Measurements from ENCODE around the gene MYO15A. TPM values are rescaled to one million over a fixed set of nuclear protein-coding genes. Genes with fewer than 3 reads are reported as not detected.

Gene MYO15A
- total RNA-seq, 2 experiments from 2014 or later = 0.30 to 0.60 TPM

DNA sequence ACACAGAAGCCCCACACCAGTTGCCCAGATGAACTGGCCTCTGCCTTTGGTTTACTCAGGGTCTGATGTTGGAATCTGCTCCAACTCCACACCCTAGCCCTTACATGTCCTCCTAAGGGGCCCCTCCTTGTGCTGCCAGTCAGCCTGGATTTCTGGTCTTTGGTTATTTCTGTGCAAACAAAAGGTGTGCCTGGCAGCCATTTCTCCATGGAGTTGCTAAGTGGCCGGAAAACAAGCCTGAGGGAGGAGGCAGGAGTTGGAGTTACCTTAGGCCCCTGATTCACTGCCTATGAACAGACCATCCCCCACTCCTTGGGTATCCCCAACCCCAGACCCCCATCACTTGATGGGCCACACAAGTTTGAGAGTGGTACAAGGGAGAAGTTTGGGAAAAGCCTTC is 70.6 kb downstream of the MYO15A start:
- DNase-seq = no peak
- Mint-ChIP-seq H3K4me3 (no peak overlapping the region), H3K27ac (no peak overlapping the region), H3K9me3 (no peaks in the 10 kb centered on the region), H3K27me3 (no peaks in the 10 kb centered on the region), H3K36me3 (ENCODE audit: low read depth) (peaks cover 3% of the 10 kb centered on the region), H3K4me1 (peaks cover 17% of the 10 kb centered on the region)
- ChIA-PET CTCF (no interaction called here), POLR2A (interaction anchor here (0.8 kb wide), 1 partner anchor 28 kb away, joined by 3 read pairs; no protein-coding TSS in a partner anchor)

DNA sequence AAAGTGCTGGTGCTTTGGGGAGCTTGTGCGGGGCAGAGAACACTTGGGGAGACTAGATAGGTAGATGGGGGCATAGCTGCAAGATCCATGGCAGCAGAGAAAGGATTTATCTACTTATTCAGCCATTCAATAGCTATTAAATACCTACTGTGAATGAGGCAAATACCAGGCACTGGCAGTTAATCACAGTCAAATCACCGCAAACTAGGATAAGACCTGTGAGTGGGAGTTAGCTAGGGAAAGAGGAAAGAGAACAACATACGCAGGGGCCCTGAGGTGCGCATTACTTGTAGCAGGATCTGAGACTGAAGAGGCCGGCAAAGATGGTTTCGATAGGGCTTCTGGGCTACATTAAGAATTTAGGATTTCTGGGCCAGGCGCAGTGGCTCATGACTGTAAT is 71.2 kb downstream of the MYO15A start:
- CTCF ChIA-PET = no interaction called here
- POLR2A ChIA-PET = interaction anchor here (0.8 to 1.0 kb wide), 2 partner anchors 27 to 28 kb away, joined by 3 read pairs; no protein-coding TSS in a partner anchor

GRCh38 chr17:18181358-18181757 is 72.8 kb downstream of the MYO15A start:
- Mint-ChIP-seq H3K4me1 (peaks cover 29% of the 10 kb centered on the region), H3K4me3 (peak overlapping the region; percentile 94), H3K9me3 (no peaks in the 10 kb centered on the region), H3K27ac (peak overlapping the region; percentile 100), H3K36me3 (ENCODE audit: low read depth) (peaks cover 24% of the 10 kb centered on the region), H3K27me3 (no peaks in the 10 kb centered on the region)
- POLR2A ChIA-PET = interaction anchor here (1.7 to 2.0 kb wide), 2 partner anchors 24 to 70 kb away, joined by 3 to 11 read pairs; no protein-coding TSS in a partner anchor
- peak; percentile 30 for DNase-seq
- CTCF ChIA-PET = no interaction called here

More for the DNA sequence above, 71.2 kb downstream of the MYO15A start:
- no peaks in the 10 kb centered on the region for H3K9me3 Mint-ChIP-seq
- H3K36me3 Mint-ChIP-seq (ENCODE audit: low read depth) = peaks cover 9% of the 10 kb centered on the region
- H3K4me3 Mint-ChIP-seq = no peak overlapping the region
- no peaks in the 10 kb centered on the region for H3K27me3 Mint-ChIP-seq
- H3K4me1 Mint-ChIP-seq = peaks cover 18% of the 10 kb centered on the region
- no peak overlapping the region for H3K27ac Mint-ChIP-seq
- DNase-seq = no peak

DNA sequence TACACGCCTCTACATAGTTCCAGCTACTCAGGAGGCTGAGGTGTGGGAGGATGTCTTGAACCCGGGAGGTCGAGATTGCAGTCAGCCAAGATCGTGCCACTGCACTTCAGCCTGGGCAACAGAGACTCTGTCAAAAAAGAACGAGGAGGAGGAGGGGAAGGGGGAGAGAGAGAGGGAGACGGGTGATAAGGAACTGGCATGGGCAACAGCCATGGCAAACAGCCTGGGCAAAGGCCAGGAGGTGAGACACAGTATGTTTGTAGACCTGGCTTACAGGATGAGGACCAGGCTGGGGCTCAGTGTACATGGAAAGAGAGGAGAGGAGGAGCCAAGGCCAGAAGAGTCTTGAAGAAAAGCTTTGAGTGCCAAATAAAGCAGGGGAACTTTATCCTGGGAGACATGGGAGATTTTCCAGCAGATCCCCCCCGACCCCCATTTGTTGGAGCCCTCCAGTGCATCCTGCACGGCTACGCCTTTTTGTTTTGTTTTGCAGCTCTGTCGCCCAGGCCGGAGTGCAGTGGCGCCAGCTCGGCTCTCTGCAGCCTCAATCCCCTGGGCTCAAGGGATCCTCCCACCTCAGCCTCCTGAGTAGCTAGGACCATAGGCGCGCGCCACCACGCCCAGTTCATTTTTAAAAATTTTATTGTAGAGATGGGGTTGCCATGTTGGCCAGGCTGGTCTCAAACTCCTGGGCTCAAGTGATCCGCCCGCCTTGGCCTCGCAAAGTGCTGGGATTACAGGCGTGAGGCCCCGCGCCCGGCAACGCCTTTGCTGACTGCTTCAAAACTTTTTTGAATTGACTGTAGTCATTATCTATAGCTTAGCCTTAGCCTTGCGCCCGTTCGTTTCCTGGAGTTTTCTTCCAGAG is 73.8 kb downstream of the MYO15A start:
- peaks cover 39% of the 10 kb centered on the region for H3K4me1 Mint-ChIP-seq
- H3K27ac Mint-ChIP-seq = peak overlapping the region; percentile 100
- peak overlapping the region; percentile 94 for H3K4me3 Mint-ChIP-seq
- H3K9me3 Mint-ChIP-seq = no peaks in the 10 kb centered on the region
- CTCF ChIA-PET = interaction anchor here (0.7 to 2.0 kb wide), 13 partner anchors 11 to 843 kb away, joined by 3 to 6 read pairs (median 4); partner anchors contain the start of gene MIEF2
- POLR2A ChIA-PET = interaction anchor here (0.8 to 2.0 kb wide), 13 partner anchors 11 to 346 kb away, joined by 3 to 13 read pairs (median 5); partner anchors contain the start of genes DRC3, MIEF2, SREBF1 and TOM1L2
- H3K36me3 Mint-ChIP-seq (ENCODE audit: low read depth) = peaks cover 33% of the 10 kb centered on the region
- DNase-seq = no peak
- no peaks in the 10 kb centered on the region for H3K27me3 Mint-ChIP-seq

GRCh38 chr17:18182978-18183333 is 74.4 kb downstream of the MYO15A start:
- H3K4me1 Mint-ChIP-seq = peaks cover 45% of the 10 kb centered on the region
- peaks cover 39% of the 10 kb centered on the region for H3K36me3 Mint-ChIP-seq (ENCODE audit: low read depth)
- ChIA-PET CTCF (interaction anchor here (0.6 to 2.0 kb wide), 16 partner anchors 10 to 842 kb away, joined by 3 to 6 read pairs (median 4); partner anchors contain the start of gene MIEF2), POLR2A (interaction anchor here (0.8 to 2.6 kb wide), 15 partner anchors 10 to 347 kb away, joined by 3 to 13 read pairs (median 5); partner anchors contain the start of genes DRC3, MIEF2, SREBF1 and TOM1L2)
- peak overlapping the region; percentile 94 for H3K4me3 Mint-ChIP-seq
- peak overlapping the region; percentile 100 for H3K27ac Mint-ChIP-seq
- DNase-seq = peak; percentile 86
- no peaks in the 10 kb centered on the region for H3K27me3 Mint-ChIP-seq
- no peaks in the 10 kb centered on the region for H3K9me3 Mint-ChIP-seq

- H3K27me3 Mint-ChIP-seq = no peaks in the 10 kb centered on the region
- H3K4me3 Mint-ChIP-seq = peak within 1 kb of the TSS; percentile 94
- DNase-seq = peak; percentile 97
- peak within 1 kb of the TSS; percentile 100 for H3K27ac Mint-ChIP-seq
- H3K9me3 Mint-ChIP-seq = no peaks in the 10 kb centered on the region
- ChIA-PET CTCF (interaction anchor here (0.6 to 2.0 kb wide), 15 partner anchors 9 to 841 kb away, joined by 3 to 6 read pairs (median 4); partner anchors contain the start of gene MIEF2), POLR2A (interaction anchor here (0.9 to 2.6 kb wide), 15 partner anchors 10 to 340 kb away, joined by 3 to 13 read pairs (median 4); partner anchors contain the start of genes DRC3, LLGL1, MIEF2 and TOM1L2)
- H3K36me3 Mint-ChIP-seq (ENCODE audit: low read depth) = peaks cover 45% of the 10 kb centered on the region
- peaks cover 51% of the 10 kb centered on the region for H3K4me1 Mint-ChIP-seq
Measured at GRCh38 chr17:18183334-18184142, 75.0 kb downstream of the MYO15A start, which contains the start of gene ALKBH5. TSS of gene ALKBH5 (plus strand) at chr17:18183828. CDS start at chr17:18184244, 416 bp downstream.

DNA sequence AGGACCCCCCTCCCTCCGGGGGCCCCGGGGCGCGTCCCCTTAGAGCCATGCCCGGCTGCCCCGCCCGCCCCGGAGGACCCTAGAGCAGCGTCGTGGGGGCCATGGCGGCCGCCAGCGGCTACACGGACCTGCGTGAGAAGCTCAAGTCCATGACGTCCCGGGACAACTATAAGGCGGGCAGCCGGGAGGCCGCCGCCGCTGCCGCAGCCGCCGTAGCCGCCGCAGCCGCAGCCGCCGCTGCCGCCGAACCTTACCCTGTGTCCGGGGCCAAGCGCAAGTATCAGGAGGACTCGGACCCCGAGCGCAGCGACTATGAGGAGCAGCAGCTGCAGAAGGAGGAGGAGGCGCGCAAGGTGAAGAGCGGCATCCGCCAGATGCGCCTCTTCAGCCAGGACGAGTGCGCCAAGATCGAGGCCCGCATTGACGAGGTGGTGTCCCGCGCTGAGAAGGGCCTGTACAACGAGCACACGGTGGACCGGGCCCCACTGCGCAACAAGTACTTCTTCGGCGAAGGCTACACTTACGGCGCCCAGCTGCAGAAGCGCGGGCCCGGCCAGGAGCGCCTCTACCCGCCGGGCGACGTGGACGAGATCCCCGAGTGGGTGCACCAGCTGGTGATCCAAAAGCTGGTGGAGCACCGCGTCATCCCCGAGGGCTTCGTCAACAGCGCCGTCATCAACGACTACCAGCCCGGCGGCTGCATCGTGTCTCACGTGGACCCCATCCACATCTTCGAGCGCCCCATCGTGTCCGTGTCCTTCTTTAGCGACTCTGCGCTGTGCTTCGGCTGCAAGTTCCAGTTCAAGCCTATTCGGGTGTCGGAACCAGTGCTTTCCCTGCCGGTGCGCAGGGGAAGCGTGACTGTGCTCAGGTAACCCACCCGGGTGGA is 75.8 kb downstream of the MYO15A start:
- peak overlapping the region; percentile 100 for H3K27ac Mint-ChIP-seq
- peaks cover 49% of the 10 kb centered on the region for H3K36me3 Mint-ChIP-seq (ENCODE audit: low read depth)
- H3K27me3 Mint-ChIP-seq = no peaks in the 10 kb centered on the region
- DNase-seq = peak; percentile 77
- peak overlapping the region; percentile 94 for H3K4me3 Mint-ChIP-seq
- H3K9me3 Mint-ChIP-seq = no peaks in the 10 kb centered on the region
- ChIA-PET POLR2A (interaction anchor here (0.7 to 2.6 kb wide), 8 partner anchors 14 to 674 kb away, joined by 3 to 11 read pairs (median 3); partner anchors contain the start of genes LLGL1 and PRPSAP2), CTCF (interaction anchor here (0.9 to 1.8 kb wide), 4 partner anchors 8 to 77 kb away, joined by 4 to 5 read pairs (median 4); partner anchors contain the start of gene MIEF2)
- H3K4me1 Mint-ChIP-seq = peaks cover 55% of the 10 kb centered on the region

DNA sequence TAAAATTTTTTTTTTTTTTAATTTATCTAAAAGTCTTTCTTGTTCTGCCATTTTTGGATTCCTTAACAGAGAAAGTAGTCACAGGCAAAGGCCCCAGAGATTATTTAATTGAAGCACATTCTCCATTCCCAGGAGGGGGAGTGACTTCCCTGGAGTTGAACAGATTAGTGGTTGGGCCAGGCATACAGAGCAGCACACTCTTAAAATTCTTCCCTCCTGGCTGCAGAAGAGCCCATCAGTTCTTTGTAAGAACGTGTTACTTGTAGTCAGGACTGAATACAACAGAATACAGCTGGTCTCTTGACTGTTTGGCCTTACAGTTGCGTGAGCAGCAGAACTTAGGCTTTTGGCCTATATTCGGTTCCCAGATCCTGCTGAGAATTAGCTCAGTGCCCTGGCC is 76.8 kb downstream of the MYO15A start:
- H3K27me3 Mint-ChIP-seq = no peaks in the 10 kb centered on the region
- no peaks in the 10 kb centered on the region for H3K9me3 Mint-ChIP-seq
- peaks cover 56% of the 10 kb centered on the region for H3K36me3 Mint-ChIP-seq (ENCODE audit: low read depth)
- ChIA-PET POLR2A (interaction anchor here (0.9 to 2.6 kb wide), 5 partner anchors 12 to 43 kb away, joined by 3 to 11 read pairs (median 4); no protein-coding TSS in a partner anchor), CTCF (interaction anchor here (0.9 to 1.5 kb wide), 2 partner anchors 11 to 44 kb away, joined by 3 to 4 read pairs; no protein-coding TSS in a partner anchor)
- peak overlapping the region; percentile 94 for H3K4me3 Mint-ChIP-seq
- peaks cover 62% of the 10 kb centered on the region for H3K4me1 Mint-ChIP-seq
- peak overlapping the region; percentile 93 for H3K27ac Mint-ChIP-seq
- no peak for DNase-seq

- POLR2A ChIA-PET = interaction anchor here (0.9 to 1.4 kb wide), 4 partner anchors 12 to 44 kb away, joined by 3 to 4 read pairs (median 4); no protein-coding TSS in a partner anchor
- DNase-seq = no peak
- H3K9me3 Mint-ChIP-seq = no peaks in the 10 kb centered on the region
- peak overlapping the region; percentile 93 for H3K27ac Mint-ChIP-seq
- peaks cover 60% of the 10 kb centered on the region for H3K36me3 Mint-ChIP-seq (ENCODE audit: low read depth)
- H3K27me3 Mint-ChIP-seq = no peaks in the 10 kb centered on the region
- peak overlapping the region; percentile 94 for H3K4me3 Mint-ChIP-seq
- H3K4me1 Mint-ChIP-seq = peaks cover 61% of the 10 kb centered on the region
- CTCF ChIA-PET = interaction anchor here (1.5 kb wide), 2 partner anchors 12 to 44 kb away, joined by 3 read pairs; no protein-coding TSS in a partner anchor
Measured at GRCh38 chr17:18185832-18186626, 77.5 kb downstream of the MYO15A start.

GRCh38 chr17:18186627-18186982 is 78.0 kb downstream of the MYO15A start:
- Mint-ChIP-seq H3K9me3 (no peaks in the 10 kb centered on the region), H3K4me1 (peaks cover 61% of the 10 kb centered on the region), H3K27me3 (no peaks in the 10 kb centered on the region), H3K4me3 (peak overlapping the region; percentile 94), H3K27ac (peak overlapping the region; percentile 50), H3K36me3 (ENCODE audit: low read depth) (peaks cover 60% of the 10 kb centered on the region)
- POLR2A ChIA-PET = interaction anchor here (1.3 to 1.4 kb wide), 2 partner anchors 11 to 14 kb away, joined by 3 to 4 read pairs; no protein-coding TSS in a partner anchor
- DNase-seq = no peak
- CTCF ChIA-PET = interaction anchor here (1.5 kb wide), 2 partner anchors 12 to 45 kb away, joined by 3 read pairs; no protein-coding TSS in a partner anchor

DNA sequence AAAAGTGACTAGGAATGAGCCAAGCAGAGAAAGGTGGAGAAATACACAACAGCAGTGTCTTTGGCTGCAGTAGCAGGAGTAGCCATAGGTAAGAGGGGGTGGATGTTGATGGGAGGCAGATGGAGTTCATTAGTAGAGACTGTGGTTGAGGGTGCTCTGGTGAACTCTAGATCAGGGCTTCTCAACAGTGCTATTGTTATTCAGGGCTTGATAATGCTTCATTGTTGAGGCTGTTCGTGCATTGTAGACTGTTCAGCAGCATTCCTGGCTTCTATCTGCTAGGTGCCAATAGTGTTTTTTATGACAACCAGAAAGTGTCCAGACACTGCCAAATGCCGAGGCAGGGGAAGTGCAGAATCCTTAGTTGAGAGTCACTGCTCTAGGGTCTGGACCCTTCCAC is 78.7 kb downstream of the MYO15A start:
- POLR2A ChIA-PET = no interaction called here
- H3K4me3 Mint-ChIP-seq = peak overlapping the region; percentile 94
- H3K27me3 Mint-ChIP-seq = no peaks in the 10 kb centered on the region
- DNase-seq = no peak
- H3K27ac Mint-ChIP-seq = peak overlapping the region; percentile 50
- no peaks in the 10 kb centered on the region for H3K9me3 Mint-ChIP-seq
- H3K36me3 Mint-ChIP-seq (ENCODE audit: low read depth) = peaks cover 62% of the 10 kb centered on the region
- peaks cover 56% of the 10 kb centered on the region for H3K4me1 Mint-ChIP-seq
- CTCF ChIA-PET = interaction anchor here (0.5 to 1.5 kb wide), 2 partner anchors 45 to 159 kb away, joined by 3 to 4 read pairs; no protein-coding TSS in a partner anchor

Measured in activated CD4-positive, alpha-beta memory T cell treated with anti-CD3 and anti-CD28 coated beads, Interleukin-2, amount 10 ng/mL, durations not matched to agents 7 days and 5 days (primary cell).